Measurements from ENCODE around the gene LYST.
"Not testable (repeated sequence)": the region's sequence is repeated elsewhere in the genome, so short reads cannot be mapped to it uniquely, and the experiment has no call there.

Gene LYST

DNA sequence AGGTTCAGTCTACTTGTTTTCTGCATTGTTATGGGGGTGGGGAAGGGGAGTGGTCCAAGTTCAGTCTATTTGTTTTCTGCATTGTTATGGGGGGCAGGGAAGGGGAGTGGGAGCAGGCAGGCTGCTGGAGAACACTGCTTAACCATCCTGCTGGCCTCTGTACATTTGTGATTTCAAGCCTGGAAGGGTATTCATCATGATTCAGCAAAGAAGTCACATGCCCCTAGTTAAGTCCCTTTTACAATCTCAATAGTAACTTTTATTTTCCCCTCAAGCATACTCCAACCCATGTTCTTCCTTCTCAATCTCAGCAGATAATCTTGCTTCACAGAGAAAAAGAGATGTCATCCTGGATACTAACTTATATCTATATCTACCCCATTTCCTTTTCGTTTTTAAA lies 7.9 kb downstream of the LYST start:
- DNase-seq = no peak

DNA sequence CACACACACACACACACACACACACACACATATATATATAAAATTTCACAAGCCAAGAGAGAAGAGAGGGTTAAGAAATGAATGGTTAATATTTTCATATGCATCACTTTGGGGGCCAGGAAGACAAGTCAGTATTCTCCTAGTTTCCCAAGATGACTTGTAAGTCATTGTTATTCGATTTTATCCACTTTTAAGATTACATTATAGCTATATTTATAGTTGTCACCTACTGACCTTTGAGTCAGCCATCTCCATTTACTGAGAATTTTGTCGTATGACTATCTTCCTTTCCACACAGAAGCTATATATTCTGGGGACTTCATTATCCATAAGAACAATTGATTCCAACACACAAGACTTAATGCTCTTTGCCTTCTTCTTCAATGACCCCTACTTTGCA lies 8.9 kb downstream of the LYST start:
- no peak for DNase-seq

DNA sequence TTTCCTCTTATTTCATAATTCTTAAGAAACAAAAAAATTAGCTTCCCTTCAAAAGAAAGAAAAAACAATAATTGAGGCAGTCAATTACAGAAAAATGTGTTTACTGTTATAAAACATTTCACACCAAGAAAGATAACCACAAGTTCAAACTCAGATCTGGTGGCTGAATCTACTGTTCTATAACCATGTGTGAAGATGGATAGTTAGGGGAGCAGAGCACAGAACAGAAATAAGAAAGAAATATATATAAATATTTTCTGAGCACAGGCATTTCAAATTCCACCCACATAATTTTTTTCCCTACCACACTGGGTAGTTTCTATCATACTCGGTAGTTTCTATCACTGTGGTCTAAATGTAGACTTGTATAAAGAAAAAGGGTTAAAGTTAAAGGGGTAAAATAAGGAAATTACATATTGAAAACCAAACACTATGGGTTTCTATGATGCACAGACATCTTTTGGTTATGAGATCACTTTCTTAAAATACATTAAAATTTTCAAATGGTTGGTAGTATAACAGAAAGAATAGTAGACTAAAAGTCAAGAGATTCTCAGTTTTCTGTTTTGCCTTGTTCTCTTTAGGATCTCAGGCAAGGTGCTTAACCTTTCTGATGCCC lies 10.8 kb downstream of the LYST start:
- no peak for DNase-seq

DNA sequence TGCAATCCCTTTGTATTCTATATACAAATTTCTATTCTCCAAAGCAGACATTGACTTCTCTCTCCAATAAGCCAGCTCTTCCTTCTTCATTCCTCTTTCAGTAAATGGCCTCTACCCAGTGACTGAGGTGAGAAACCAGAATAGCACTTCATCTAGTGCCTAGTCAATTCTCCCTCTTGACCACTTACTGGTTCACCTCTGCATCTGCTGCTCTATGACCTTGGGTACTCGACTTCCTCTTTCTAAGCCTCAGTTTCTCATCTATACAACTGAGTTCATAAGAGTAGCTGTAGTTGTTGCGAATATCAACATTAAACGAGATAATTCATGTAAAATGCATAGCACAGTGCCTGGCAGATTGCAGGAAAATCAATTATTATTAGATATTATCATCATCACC lies 12.4 kb downstream of the LYST start:
- DNase-seq = no peak

DNA sequence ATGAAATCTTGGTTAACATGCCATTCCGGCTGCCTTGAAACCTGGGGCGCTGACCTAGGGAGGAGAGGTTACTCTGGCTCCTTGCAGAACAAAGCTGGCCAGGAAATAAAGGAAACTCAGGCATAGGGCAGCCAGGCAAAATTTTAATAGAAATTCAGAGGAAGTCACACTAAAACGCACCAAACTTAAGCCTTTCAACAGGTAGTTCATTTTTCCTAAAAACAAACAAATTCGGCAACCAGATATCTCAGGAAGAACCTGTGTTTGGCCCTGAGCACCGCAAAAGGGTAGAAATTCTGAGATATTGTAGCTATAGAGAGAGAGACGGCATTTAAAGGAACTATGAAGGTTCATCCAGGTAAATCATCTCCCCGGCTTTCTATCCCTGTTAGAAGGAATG lies 13.1 kb downstream of the LYST start:
- no peak for DNase-seq

DNA sequence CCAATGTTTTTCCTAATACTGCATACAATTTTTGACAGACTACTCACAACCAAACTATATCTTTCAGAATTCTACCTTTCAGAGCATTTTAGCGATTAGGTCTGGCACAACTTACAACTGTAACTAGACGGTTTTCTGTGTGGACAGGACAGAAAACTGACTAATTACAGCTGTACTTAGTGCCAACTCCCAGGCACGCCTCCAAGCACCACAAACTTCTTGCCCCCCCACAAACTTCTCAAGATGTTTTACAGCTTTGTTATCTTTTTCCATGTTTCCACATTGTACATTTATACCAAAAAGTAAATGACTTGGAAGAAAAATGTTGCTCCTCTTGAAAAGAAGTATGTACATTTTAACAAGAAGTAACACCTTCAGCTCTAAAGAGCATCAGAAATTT lies 13.8 kb downstream of the LYST start:
- no peak for DNase-seq

DNA sequence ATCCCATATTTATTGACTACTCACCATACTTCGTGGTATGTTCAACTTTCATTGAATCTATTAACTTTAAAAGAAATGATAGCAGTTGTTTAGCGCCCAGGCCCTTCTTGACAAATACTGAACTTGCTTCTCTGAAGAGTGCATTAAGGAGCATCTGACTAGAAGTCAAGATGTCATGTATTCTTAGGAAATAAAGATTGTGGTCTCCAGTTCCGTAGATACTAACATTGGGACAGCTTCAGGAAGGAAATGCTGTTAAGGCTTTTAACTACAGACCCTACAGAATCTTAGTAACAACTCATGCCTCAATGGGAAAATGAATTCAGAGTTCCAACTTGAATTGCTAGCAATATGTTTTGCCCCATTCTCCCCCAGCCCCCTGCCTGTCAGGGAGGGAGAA lies 14.8 kb downstream of the LYST start:
- no peak for DNase-seq

DNA sequence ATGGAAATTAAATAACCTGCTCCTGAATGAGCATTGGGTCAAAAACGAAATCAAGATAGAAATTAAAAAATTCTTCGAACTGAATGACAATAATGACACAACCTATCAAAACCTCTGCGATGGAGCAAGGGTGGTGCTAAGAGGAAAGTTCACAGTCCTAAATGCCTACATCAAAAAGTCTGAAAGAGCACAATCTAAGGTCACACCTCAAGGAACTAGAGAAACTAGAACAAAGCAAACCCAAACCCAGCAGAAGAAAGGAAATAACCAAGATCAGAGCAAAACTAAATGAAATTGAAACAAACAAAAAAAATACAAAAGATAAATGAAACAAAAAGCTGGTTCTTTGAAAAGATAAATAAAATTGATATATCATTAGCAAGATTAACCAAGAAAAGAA lies 18.5 kb downstream of the LYST start:
- DNase-seq = not testable (repeated sequence)

DNA sequence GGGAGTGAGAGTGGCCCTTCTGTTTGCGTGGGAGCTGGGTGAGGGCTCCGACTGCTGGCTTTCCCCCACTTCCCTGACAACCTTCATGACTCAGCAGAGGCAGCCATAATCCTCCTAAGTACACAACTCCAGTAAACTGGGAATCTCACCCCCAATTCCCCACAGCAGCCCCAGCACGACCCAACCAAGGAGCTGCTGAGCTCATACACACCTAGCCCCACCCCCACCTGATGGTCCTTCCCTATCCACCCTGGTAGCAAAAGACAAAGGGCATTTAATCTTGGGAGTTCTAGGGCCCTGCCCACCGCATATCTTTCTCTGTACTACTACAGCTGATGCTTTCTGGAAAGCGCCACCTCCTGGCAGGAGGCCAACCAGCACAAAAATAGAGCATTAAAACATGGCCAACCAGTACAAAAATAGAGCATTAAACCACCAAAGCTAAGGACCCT lies 21.0 kb downstream of the LYST start:
- DNase-seq = not testable (repeated sequence)

DNA sequence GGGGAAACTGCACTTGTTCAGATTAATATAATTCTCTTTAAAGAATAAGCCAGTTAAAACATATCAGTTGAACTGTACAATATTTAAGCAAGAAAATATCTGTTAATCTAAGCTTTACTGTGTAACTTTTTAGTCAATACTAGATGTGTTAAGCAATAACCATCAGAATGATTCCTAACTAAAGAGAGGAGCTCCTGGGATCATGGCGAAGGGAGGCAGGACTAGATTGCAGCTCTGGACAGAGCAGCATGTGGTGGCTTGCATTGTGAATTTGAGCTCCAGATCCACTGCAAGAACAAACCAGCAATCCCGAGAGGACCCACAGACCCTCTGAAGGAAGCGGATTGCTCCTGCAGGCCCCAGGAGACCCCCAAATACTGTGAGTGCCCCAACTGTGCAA lies 21.9 kb downstream of the LYST start:
- no peak for DNase-seq

DNA sequence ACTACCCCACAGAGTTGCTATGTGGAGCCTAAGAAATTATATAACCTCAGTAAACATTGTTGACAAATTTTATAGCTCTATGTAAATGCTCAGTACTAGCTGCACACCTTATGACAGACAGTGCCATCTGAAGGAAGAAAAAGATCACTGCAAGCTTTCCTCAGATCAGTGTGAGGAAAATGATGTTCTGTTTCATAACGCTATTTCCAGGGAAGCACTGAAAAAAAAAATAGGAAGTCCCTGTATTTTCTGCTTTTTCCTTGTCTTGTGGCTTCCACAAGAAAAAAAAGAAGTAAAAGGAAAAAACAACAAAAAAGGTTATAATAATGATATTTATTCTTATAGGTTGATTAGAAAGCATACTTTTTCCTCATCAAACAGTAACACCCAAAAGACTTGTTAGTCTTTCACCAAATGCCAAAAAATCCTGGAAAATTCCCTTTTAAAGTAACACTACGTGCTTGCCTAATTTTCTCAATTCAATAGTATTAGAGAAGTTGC lies 23.2 kb downstream of the LYST start:
- no peak for DNase-seq

DNA sequence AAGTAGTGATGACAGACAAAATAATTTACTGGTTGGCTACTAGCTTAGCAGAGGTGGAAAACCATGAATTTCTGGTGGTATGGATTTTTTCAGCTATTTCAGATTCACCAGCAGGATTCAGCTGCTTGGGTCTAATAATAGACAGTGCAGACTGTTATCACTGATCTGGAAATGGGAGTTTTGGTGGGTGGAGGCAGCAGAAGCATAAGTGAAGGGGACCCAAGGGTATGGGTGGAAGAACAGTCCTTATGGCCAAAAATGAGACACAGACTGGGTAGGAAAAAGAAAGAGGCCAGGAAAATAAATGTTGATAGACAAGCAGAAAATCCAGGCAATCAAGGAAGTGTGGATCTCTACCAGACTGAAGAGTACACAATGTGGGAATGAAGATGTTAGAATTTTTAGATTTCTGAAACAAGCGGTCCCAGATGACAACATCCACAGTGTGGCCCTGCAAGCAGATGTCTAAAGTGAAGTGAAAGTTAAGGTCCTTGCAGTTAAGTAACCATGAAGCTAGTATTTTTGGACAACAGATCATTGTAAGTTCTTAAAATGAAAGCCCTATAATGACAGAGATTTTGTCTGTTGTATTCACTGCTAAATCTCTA lies 24.7 kb downstream of the LYST start:
- DNase-seq = no peak

DNA sequence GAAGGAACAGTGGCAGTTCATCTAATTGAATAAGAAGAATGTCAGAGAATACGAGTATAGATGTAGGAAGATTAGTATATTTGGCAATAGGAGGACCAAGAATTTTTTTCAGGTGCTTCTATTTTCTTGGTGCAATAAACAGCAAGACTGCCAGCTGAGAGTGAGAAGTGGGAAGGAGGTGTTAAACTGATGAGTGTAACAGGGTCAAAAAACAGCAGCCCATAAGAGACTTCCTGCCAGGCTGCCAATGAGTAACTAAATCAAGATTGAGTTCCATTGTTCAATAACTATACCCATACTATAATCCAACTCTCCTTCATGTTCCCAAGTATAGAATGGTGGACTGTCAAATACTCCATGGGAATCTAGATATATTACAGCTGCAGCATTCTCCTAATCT lies 28.7 kb downstream of the LYST start:
- DNase-seq = no peak

DNA sequence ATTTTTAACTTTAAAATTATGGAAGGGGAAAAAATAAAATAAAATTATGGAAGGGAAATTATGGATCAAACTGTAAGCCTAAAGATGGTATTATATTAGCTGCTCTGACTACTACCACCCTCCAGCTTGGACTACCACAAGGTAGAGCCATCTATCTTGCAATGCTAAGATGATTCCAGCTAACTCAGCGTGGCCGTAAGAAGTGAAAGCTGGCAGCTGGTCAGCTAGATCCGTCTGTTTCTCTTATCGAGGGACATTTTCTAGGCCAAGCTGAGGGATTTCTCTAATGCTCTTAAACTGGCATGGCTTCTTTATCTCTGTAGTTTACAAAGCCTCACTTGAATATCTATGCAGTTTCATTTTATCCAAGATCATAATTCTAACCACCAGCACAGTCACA lies 31.5 kb downstream of the LYST start:
- DNase-seq = no peak

DNA sequence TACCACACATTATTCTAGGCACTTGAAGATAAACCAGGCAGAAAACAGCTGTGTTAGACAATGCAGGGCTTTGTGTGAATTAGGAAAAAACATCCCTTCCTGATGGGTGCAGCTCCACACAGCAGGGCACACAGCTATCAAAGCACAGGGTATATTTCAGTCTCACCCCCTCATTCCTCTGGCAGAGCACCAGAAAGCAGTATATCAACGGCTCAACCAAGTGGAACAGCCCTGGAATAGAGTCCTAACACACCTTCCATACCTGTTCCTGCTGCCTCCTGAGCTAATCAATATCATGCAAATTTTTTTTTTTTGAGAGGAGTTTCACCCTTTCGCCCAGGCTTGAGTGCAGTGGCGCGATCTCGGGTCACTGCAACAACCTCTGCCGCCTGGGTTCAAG lies 32.1 kb downstream of the LYST start:
- DNase-seq = no peak

DNA sequence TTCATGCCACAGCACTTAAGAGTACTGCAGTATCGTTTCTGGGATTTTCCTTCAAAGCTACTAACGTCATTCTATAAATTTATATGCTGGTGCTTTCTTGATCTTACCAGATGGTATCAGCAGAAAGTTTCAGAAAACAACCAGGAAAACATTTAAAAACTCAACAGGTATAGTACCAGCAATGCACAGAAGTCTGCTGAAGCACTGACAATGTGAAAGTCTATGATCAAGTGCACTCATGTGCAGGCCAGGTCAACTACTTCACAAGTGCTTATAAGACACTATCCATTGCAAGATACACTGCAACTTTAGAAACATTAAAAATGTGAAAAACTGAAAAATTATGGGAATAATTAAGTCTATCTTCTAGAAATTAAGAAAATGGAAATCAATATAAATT lies 34.7 kb downstream of the LYST start:
- DNase-seq = no peak

DNA sequence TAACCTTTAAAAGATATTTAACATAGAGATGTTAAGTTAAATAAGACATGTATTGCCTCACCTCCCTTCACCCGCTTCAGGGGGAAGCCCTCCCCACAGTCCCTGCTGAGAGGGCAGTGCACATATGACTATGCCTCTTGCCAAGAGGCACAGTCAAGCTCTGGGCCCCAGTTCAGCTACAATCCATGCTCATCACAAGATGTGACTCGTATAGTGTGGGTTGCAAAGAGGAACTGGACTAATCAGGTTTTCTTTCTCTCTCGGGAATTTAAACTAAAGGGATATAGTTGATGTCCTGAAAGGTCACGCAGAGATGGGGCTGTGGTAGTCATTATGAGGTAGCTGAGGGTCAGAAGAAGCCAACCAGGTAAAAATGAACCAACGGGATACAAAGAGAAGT lies 35.6 kb downstream of the LYST start:
- no peak for DNase-seq

DNA sequence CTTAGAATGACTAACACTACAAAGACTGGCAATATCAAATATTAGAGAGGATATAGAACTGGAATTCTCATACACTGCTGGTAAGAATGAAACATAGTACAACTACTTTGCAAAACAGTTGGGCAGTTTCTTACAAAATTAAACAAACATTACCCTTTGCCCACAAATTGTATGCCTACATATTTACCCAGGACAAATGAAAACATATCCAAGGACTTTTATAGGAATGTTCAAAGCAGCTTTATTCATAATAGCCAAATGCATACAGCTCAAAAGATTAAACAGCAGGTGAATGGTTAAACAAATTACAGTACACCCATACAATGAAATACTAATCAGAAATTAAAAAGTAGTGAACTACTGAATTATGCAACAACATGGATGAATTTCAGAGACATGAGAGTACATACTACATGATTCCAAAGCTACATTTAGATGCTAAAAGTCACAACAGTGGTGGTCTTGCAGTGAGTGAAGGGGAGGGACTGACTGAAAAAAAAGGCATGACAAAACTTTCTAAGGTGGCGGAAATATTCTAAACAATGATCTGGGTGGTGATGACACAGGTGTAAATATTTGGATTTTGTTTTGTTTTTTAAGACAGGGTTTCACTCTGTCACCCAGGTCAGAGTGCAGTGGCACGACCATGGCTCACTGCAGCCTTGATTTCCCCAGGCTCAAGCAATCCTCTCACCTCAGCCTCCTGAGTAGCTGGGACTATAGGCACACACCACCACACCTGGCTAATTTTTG lies 40.4 kb downstream of the LYST start:
- DNase-seq = no peak

DNA sequence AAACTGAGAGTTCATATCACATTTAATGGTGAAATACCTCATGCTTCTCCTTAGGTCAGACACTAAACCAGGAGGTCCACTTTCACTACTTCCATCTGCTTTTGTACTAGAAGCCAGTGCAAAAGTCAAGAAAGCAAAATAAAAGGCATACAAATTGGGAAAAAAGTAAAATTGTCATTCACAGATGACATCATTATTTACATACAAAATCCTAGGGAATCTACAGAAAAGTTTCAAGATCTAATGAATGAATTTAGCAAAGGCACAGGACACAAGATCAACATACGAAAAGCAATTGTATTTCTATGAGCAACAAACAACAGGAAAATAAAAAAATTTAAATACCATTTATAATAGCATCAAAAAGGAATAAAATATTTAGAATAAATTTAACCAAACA lies 41.5 kb downstream of the LYST start:
- no peak for DNase-seq

DNA sequence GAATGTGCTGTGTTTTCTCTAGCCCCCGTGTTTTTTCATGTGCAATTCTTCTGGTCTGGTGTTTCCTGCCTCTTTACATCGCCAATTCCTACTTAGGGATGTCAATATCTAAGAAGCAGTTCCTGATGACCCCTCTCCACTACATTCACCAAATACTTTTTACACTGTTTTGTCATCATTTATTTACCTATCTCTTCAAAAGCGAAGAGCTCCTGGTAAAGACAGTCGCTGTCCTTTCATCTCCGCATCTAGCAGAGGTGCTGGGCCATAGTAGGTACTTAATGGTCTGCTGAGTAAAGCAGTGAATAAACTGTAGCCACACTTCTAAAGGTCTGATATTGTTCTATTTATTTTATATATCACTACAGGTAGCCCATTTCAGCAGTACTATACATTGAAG lies 43.0 kb downstream of the LYST start:
- no peak for DNase-seq

DNA sequence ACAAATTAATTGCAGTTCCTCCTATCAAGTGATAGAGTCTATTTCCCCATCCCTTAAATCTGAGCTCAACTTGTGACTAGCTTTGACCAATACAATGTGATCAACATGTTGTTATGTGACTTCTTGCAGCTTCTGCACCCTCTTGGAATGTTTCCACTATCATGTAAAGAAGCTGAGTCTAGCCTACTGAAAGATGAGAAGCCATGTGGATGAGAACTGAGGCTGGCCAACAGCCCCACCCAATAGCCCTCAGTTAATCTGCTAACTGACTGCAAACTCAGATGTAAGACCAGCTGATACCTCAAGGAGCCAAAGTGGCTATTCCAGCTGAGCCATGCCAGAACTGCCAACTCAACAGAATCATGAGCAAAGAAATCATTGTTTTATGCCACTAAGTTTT lies 44.0 kb downstream of the LYST start:
- DNase-seq = no peak

DNA sequence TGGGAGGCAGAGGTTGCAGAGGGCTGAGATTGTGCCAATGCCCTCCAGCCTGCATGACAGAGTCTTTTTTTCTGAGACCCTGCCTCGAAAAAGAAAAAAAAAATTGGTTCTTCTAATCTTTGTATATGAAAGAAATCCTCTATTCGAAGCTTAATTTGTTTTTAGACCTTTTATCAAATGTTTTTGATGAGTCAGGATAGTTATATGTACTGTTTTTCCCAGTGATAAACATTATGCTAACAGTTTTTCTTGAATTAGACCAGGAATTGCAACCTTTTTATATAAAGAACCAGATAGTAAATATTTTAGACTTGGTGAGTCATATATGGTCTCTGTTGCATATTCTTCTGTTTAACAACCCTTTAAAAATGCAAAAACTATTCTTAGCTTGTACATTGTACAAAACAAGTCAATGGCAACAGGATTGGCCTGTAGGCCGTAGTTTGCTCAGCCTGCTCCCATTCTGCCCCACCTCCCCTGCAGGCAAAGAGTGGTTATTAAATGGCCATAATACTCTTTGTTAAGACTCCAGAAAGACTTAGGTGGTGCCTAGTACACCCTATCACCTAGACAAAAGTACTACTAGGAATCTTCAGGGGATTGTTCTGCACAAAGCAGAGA lies 45.2 kb downstream of the LYST start:
- no peak for DNase-seq

DNA sequence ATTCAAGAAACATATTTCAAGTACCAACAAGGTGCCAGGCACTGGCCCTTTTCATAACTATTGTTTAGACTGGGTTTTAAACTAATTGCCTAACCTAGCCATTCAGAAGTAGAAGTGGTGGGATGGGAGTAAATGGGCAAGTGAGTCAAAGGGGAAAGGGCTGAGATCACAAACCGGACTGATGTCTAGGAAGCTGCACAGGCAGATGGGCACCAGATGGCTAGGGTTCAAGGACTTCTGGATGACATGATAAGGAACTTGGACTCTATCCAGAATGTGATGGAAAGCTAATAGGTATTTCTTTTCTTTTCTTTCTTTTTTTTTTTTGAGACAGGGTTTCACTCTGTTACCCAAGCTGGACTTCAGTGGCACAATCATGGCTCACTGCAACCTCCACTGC lies 46.6 kb downstream of the LYST start:
- DNase-seq = no peak

DNA sequence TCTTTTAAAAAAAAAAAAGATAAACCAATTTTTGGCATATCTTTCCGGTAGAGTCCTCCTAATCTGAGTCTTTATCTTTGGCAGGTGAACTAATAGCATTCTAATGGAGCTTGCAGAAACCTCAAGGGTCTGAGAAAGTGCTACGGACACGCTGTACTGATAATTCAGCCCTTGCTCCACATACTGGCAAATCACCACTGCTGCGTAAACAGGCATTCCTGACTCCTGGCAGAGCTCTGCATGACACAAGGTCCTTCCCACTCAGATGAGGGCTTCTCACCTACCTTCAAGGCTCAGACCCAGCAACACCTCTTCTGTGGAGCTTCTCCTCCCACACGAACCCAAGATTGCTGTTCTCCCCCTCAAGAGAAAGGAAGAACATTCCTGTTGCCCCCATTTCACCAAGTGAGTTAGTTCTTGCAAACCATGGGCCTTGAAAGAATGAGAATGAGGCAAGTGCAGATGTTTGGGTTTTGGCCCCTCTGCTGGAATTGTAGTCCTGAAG lies 48.0 kb downstream of the LYST start:
- DNase-seq = no peak

Data from stimulated activated naive CD4-positive, alpha-beta T cell treated with Interleukin-2 at 50 U/mL for 16 hours (primary cell).